C4-2B (cell line): ENCODE measurements around the gene ASCC2.

Experiments
- H3K27ac ChIP-seq: fragments of 450-650 bp; 2 replicates; pipeline ENCODE4 v1.5.1; 2017
- ZFX ChIP-seq: fragments of 450-650 bp; IDR thresholded peaks from 2 replicates; pipeline ENCODE4 v1.6.1; 2017
- TF ChIP-seq, protein P1 (sequence below): fragments of 450-650 bp; conservative IDR thresholded peaks from 2 replicates; pipeline ENCODE4 v1.5.1; 2017; ENCODE audit warnings: mild to moderate bottlenecking

The ASCC2 gene

DNA sequence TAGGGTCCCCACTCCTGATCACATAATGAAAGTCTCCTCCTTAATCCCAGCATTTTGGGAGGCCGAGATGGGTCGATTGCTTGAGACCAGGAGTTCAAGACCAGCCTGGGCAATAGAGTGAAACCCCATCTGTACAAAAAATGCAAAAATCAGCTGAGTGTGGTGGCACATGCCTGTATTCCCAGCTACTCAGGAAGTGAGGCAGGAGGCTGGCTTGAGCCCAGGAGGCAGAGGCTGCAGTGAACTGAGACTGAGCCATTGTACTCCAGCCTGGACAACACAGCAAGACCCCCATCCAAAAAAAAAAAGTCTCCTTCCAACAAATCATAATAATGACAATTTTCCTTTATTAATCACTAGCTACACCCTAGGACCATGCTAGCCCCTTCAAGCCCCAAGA is 86.4 kb downstream of the ASCC2 start:
- no peak overlapping the region for H3K27ac ChIP-seq
- TF ChIP-seq ZFX = no peak
- TF ChIP-seq, protein P1, sequence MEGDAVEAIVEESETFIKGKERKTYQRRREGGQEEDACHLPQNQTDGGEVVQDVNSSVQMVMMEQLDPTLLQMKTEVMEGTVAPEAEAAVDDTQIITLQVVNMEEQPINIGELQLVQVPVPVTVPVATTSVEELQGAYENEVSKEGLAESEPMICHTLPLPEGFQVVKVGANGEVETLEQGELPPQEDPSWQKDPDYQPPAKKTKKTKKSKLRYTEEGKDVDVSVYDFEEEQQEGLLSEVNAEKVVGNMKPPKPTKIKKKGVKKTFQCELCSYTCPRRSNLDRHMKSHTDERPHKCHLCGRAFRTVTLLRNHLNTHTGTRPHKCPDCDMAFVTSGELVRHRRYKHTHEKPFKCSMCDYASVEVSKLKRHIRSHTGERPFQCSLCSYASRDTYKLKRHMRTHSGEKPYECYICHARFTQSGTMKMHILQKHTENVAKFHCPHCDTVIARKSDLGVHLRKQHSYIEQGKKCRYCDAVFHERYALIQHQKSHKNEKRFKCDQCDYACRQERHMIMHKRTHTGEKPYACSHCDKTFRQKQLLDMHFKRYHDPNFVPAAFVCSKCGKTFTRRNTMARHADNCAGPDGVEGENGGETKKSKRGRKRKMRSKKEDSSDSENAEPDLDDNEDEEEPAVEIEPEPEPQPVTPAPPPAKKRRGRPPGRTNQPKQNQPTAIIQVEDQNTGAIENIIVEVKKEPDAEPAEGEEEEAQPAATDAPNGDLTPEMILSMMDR = no peak

DNA sequence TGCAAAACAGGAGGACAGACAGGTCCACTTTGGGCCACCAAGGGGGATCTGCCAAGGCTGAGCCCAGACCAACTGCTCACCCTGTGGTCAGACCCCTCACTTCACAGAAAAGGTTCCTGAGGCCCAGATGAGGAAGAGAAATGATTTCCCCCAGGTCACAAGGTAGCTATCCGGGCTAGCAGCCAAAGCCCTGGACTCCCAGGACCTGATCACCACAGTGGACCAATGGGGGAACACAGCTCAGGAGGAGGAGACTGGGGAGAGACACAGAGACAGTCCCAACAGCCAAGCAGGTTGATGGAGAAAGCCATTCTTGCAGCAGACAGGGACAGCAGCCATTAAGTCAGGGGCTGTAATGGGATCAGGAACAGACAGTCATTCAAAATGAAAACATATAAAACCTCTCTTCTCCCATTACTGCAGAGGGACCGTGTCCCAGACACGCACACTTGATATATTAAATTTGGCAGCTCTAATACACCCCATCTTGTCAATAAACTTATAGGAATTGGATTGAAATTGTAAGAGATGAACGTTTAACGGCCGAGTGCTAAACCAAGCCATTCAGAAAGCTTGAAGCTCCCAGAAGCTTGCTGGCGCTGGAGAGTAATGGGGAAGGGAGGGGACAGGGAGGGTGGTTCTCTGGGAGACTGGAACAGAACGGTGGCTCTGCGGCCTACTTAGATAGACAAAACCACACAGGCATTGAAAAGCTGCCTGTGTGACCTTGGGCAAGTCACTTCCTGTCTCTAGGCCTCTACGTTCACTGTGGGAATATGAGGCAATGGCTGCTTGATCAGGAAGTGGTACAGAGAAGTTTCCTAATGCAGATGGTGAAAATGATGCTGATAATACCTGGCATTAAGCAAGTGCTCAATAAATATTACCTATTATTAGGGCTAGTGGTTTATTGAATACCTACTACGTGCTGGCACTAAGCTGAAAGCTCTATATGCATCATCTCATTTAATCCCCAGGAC is 87.2 kb downstream of the ASCC2 start:
- TF ChIP-seq ZFX = no peak
- TF ChIP-seq, protein P1 = no peak
- H3K27ac ChIP-seq = no peak overlapping the region

DNA sequence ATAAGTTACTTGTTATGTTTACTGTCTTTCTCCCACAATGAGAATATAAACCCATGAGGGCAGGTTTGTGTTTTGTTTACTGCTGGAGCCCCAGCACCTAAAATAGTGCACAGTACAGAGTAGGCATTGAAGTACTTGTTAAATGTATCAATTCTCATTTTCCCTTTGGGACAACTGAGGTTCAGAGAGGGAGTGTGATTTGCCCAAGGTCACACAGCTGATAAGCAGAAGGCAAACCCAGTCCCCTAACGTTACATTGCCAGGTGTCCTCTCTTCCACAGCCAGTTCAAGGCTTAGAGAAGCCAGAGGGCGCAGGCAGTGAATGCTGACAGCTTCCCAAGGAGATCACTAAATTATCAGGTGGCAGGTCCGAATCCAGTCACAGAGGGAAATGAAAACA is 88.0 kb downstream of the ASCC2 start:
- H3K27ac ChIP-seq = no peak overlapping the region
- TF ChIP-seq ZFX = no peak
- TF ChIP-seq, protein P1 = no peak

DNA sequence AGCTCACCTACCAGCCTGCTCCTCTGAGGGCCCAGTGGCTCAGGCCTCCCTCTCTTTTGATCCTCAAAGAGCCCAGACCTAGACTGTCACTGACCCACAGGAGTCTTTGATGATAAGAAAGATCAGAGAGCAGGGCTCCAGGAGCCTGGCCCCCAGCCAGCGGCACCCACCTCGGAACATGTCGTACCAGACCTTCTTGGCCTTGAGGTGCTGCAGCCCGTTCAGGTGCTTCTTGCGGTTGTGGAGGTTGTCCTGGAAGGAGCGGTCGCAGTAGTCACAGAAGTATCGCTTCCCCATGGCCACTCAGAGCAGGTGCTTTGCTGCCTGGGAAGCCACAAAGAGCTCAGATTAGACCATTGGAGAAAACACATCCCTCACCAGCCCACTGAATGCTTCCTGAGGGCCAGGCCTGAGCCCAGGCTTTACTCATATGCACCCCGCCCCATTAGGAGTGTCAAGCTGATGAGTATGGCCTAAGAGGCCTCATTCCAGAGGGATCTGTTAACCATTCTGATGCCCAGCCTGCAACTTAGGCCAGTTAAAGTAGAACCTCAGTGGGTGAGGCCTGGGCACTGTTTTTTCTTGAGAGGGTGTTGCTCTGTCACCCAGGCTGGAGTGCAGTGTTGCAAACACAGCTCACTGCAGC is 89.7 kb downstream of the ASCC2 start:
- no peak overlapping the region for H3K27ac ChIP-seq
- TF ChIP-seq, protein P1 = no peak
- no peak for TF ChIP-seq ZFX

DNA sequence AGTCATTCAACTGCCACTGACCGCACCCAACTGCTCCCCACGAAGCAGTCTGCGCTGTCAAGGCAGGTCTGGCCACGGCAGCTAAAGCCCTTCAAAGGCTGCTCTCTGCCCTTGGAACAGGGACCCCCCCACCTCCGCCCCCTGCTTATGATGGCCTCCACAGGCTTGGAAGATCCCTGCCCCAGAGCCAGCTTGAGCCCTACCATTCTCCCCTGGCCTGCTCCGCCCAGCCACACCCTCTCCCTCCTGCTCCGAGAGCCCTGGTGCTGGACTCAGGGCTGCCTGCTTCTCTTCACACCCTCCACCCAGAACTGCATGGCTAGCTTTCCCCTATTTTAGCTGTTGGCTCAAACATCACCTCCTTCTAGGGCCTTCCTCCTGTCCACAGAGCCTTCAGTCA is 90.2 kb downstream of the ASCC2 start:
- no peak overlapping the region for H3K27ac ChIP-seq
- TF ChIP-seq, protein P1 = no peak
- TF ChIP-seq ZFX = no peak

DNA sequence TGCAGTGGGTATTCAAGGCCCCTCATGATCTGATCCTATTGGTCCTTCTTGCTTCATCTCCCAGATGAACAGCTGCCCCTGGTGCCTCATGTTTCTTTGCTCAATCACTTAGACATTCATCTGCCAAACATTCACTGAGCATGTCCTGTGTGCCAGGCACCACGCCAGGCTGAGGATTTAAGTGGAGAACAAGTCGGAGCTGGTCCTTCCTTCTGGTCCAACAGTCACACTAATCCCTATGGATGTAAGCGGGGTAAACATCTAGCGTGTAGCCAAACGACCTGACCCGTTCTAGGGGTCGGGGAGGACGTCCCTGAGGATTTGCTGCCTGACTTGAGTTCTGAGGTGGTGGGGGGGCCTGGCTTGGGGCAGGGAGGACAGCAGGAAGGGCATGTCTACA is 93.2 kb downstream of the ASCC2 start:
- TF ChIP-seq ZFX = no peak
- TF ChIP-seq, protein P1 = no peak
- no peak overlapping the region for H3K27ac ChIP-seq

DNA sequence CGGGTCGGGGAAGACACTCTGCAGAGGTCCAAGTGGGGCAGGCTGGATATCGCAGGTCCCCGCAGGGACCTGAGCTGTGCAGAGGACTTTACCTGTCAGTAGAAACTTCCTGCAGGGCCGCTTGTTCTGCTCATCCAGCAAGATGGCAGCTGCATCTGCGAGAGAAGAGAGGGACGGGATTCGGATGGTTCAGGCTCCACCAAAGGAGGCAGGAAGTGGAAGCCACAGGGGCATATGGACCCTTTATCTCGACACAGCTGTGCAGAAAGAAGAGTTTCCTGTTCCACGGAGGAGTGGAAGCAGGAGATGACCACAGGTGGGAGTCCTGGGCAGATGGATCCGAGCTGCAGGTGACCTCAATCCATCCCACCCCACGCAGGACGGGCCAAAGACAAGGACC is 95.7 kb downstream of the ASCC2 start:
- no peak overlapping the region for H3K27ac ChIP-seq
- TF ChIP-seq ZFX = no peak
- TF ChIP-seq, protein P1 = no peak
